Kidney epithelial cell (primary cell): ENCODE results near the gene CDK9. TPM values are rescaled to one million over a fixed set of nuclear protein-coding genes. Genes with fewer than 3 reads are reported as not detected.

Experiments
- DNase-seq: peaks from one replicate; pipeline ENCODE4 v3.0.0-alpha.2; 2010; ENCODE audit warnings: low read depth
- H3K27me3 ChIP-seq: 2 replicates; pipeline ENCODE4 v1.6.0; 2011; ENCODE audit warnings: low read length; ENCODE audit not compliant: control insufficient read depth, insufficient read depth
- H3K36me3 ChIP-seq: 2 replicates; pipeline ENCODE4 v1.5.1; 2011; ENCODE audit warnings: low read length; ENCODE audit not compliant: control insufficient read depth, insufficient read depth
- H3K4me3 ChIP-seq: 2 replicates; pipeline ENCODE4 v1.5.1; 2011; ENCODE audit warnings: low read depth, mild to moderate bottlenecking, control low read depth, low read length
- total RNA-seq: library from RNA; depleted of rRNA; stranded (reverse); fragments of >200 nt; gene quantifications from 2 replicates; pipeline ENCODE4 v1.2.3, GENCODE V29; 2015
- TF ChIP-seq, protein P1 (sequence below): IDR thresholded peaks from 2 replicates; pipeline ENCODE4 v1.5.1; 2011; ENCODE audit warnings: mild to moderate bottlenecking, moderate library complexity, low read length, control low read depth, inconsistent platforms; ENCODE audit not compliant: insufficient read depth, poor library complexity, severe bottlenecking

The CDK9 gene
- total RNA-seq, 1 donor from 2014 or later: 47.3 TPM

DNA sequence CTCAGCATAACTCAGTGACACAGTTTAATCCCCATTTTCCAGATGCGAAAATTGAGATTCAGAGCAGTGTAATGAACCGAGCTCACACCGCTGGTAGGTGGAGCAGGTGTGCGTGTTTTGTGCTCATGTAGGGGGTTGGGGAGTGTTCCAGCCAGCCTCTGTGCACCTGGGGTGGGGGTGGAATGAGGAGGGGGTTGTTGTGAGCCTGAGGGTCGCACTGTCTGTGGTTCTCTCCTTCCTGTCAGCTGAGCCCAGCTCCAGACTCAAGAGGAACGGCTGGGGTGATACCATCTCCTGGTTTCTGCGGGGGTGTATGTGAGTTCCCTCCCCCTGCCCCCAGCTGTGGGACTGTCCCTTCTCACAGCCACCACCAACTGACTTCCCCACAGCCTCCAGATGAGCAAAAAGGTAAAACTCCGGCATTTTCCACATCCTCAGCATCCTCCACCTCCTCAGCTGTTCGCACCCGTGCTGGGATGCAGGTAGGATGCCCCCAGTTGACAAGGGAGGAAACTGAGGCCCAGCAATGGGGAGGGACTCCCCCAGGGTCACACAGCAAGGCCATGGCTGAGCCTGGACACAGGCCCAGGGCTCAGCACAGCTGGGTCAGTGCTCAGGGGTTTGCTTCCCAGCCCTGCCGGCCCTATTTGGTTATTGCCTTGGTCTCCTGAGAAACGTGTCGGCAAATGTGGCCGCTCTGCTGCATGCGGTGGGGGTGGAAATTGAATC is 9.5 kb upstream of the CDK9 start:
- DNase-seq: no peak
- Histone ChIP-seq H3K36me3 (no peaks in the 10 kb centered on the region), H3K4me3 (no peak overlapping the region), H3K27me3 (peaks cover 10% of the 10 kb centered on the region)
- TF ChIP-seq, protein P1, sequence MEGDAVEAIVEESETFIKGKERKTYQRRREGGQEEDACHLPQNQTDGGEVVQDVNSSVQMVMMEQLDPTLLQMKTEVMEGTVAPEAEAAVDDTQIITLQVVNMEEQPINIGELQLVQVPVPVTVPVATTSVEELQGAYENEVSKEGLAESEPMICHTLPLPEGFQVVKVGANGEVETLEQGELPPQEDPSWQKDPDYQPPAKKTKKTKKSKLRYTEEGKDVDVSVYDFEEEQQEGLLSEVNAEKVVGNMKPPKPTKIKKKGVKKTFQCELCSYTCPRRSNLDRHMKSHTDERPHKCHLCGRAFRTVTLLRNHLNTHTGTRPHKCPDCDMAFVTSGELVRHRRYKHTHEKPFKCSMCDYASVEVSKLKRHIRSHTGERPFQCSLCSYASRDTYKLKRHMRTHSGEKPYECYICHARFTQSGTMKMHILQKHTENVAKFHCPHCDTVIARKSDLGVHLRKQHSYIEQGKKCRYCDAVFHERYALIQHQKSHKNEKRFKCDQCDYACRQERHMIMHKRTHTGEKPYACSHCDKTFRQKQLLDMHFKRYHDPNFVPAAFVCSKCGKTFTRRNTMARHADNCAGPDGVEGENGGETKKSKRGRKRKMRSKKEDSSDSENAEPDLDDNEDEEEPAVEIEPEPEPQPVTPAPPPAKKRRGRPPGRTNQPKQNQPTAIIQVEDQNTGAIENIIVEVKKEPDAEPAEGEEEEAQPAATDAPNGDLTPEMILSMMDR: no peak

DNA sequence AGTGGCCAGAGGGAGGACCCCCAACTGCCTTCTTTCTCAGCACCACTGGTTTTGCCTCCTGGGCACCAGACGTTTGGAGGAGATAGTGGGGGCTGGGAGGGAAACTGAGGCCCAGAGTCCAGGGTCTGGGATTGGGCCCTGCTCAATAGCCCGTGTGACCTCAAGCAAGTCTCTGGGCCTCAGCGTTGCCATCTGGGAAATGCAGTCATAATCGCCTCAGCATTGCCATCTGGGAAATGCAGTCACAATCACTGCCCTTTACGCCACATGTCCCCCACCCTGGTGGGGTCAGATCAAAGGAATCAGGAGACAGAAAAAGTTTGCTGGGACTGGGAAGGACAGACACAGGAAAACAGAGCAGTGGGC is 8.9 kb upstream of the CDK9 start:
- DNase-seq: no peak
- no peaks in the 10 kb centered on the region for H3K36me3 ChIP-seq
- H3K4me3 ChIP-seq: no peak overlapping the region
- peaks cover 10% of the 10 kb centered on the region for H3K27me3 ChIP-seq
- TF ChIP-seq, protein P1: no peak

DNA sequence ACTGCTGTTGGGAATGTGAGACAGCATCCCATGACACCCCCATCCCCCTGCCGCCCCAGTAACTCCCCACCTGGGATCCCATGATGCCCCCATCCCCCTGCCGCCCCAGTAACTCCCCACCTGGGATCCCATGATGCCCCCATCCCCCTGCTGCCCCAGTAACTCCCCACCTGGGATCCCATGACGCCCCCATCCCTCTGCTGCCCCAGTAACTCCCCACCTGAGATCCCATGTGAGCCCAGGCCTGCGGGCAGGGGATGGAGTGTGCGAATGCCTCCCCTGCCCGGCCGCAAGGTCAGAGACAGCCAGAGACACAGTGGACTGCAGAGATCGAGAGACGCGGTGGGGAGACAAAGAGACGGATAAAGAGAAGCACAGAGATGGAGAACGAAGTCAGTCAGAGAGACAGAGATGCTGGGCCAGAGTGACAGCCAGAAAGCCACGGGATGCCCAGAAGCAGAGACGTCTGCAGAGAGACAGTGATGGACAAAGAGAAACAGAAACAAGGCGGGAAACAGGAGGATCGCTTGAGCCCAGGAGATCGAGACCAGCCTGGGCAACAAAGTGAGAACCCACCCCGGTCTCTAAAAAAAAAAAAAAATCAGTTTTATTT is 8.4 kb upstream of the CDK9 start:
- H3K4me3 ChIP-seq: no peak overlapping the region
- no peak for DNase-seq
- no peaks in the 10 kb centered on the region for H3K36me3 ChIP-seq
- H3K27me3 ChIP-seq: peaks cover 10% of the 10 kb centered on the region
- TF ChIP-seq, protein P1: no peak

DNA sequence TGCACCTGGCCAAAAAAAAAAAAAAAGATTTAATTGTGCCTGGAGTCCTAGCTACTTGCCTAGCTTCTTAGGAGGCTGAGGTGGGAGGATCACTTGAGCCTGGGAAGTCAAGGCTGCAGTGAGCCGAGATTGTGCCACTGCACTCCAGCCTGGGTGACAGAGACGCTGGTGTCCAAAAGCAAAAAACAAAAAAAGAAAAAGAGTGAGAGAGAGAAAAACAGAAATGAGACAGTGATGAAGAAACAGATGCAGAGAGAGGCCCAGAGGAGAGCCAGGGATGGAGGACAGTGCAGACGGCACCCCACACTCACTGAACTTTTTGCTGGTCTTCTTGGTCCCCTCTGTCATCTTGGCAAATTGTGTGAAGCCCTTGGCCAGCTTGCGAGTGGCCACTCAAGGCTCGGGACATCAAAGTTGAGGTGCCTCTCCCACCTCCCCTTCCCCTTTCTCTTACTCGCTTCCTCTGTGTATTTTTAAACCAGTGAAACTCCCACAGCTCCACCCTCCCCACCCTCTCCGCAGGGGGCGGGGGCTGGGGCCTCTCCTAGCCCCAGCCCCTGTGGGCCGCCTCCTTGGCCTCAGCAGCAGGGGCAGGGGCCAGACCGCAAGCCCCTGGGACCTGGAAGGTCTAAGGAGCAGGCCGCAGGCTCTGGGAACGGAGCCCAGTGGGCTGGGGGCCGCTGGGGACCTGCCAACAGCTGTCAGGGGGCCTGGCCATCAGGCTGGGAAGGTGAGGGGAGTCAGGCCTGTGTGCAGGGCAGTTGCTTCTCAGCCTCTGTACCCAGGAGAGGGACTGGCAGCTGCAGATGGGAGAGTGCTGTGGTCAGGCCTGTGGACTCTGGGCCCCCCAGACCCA is 7.3 kb upstream of the CDK9 start, which contains the start of gene SH2D3C:
Gene SH2D3C, minus strand, starts transcription at position 387 of the 856 bp plus-strand sequence. Its CDS starts 39 bp downstream, at position 348.
- TF ChIP-seq, protein P1: no peak
- Histone ChIP-seq H3K36me3 (no peaks in the 10 kb centered on the region), H3K27me3 (peaks cover 10% of the 10 kb centered on the region), H3K4me3 (no peak within 1 kb of the TSS)
- no peak for DNase-seq

DNA sequence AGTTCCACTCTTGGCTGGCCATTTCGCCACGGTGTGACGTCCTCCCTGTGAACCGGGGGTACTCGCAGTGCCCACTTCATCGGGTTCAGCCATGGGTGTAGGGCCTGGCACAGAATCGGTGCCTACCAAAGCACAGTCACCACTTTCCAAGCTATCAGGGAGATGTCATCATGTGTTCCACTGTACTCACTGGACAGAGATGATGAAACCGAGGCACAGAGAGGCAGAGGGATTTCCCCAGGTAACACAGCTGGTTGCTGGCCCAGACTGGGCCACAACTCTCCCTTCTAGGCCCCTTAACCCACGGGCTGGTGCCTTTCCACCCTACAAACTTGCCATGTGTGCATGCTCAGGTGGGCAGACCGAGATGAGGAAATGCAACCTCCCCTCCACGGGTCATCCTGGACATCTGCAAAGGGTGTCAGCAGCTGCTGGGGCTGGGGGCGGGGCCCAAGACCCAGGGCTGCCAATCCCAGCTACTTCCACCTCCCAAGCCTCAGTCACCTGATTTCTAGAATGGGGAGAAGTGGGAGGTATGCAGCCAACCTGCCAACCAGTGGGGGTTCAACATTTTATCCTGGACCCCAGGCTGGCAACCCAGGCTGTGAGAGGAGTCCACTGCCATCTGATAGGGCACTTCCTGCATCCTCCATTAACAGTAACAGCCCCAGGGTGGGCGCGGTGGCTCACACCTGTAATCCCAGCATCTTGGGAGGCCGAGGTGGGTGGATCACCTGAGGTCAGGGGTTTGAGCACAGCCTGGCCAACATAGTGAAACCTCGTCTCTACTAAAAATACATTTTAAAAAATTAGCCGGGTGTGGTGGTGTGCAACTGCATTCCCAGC is 6.5 kb upstream of the CDK9 start:
- no peaks in the 10 kb centered on the region for H3K36me3 ChIP-seq
- DNase-seq: no peak
- peaks cover 5% of the 10 kb centered on the region for H3K27me3 ChIP-seq
- TF ChIP-seq, protein P1: no peak
- H3K4me3 ChIP-seq: no peak overlapping the region
